ENCODE results near the gene ACAP1. TPM values are rescaled to one million over a fixed set of nuclear protein-coding genes. Genes with fewer than 3 reads are reported as not detected.

The ACAP1 gene
- total and polyA plus RNA-seq, 10 donors, result 118 to 312 (median 215) TPM

DNA sequence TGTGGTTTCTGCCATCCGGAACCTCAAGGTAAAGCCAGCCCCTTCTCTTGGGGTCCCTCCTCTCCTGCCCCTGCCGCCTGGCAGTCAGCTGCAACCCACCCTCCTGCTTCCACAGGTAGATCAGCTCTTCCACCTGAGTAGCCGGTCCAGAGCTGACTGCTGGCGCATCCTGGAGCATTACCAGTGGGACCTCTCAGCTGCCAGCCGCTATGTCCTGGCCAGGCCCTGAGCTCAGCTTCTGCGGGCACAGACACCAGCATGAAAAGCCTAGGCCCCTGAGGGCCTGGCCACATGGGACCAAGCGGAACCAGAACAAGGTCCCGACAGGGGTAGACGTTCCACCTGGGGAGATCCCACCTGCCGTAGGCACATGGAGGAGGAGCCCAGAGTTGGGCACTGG lies 52.5 kb downstream of the ACAP1 start:
- H3K4me3 ChIP-seq, result no peak overlapping the region
- H3K4me1 ChIP-seq, result peaks cover 7 to 58% (median 40%) of the 10 kb centered on the region in 6 donors
- H3K27me3 ChIP-seq (replicated peaks in 1 of 7), result peaks cover 0 to 9% (median 0%) of the 10 kb centered on the region in 7 donors
- H3K9me3 ChIP-seq, result no peaks in the 10 kb centered on the region
- WGBS, 5 donors, result 94 to 98% (median 95%) methylated on average over 6 to 10 of the region's 10 CpGs
- intact Hi-C loops (cut with DNase I; ENCODE audit: low total_unique reads), result no loop called here
- DNase-seq, result no peak
- H3K36me3 ChIP-seq, result peaks cover 0 to 67% (median 30%) of the 10 kb centered on the region in 6 donors
- peak in 1 of 3 donors; percentile 14 for TF ChIP-seq POLR2AphosphoS5 (IDR thresholded peaks at IDR 0.05)
- no peak for TF ChIP-seq POLR2A (IDR thresholded peaks at IDR 0.05)
- TF ChIP-seq, protein P1, sequence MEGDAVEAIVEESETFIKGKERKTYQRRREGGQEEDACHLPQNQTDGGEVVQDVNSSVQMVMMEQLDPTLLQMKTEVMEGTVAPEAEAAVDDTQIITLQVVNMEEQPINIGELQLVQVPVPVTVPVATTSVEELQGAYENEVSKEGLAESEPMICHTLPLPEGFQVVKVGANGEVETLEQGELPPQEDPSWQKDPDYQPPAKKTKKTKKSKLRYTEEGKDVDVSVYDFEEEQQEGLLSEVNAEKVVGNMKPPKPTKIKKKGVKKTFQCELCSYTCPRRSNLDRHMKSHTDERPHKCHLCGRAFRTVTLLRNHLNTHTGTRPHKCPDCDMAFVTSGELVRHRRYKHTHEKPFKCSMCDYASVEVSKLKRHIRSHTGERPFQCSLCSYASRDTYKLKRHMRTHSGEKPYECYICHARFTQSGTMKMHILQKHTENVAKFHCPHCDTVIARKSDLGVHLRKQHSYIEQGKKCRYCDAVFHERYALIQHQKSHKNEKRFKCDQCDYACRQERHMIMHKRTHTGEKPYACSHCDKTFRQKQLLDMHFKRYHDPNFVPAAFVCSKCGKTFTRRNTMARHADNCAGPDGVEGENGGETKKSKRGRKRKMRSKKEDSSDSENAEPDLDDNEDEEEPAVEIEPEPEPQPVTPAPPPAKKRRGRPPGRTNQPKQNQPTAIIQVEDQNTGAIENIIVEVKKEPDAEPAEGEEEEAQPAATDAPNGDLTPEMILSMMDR (IDR thresholded peaks at IDR 0.05 in 8 of 11, conservative IDR thresholded peaks at IDR 0.05 in 3 of 11), result no peak
- no peak overlapping the region for H3K27ac ChIP-seq

DNA sequence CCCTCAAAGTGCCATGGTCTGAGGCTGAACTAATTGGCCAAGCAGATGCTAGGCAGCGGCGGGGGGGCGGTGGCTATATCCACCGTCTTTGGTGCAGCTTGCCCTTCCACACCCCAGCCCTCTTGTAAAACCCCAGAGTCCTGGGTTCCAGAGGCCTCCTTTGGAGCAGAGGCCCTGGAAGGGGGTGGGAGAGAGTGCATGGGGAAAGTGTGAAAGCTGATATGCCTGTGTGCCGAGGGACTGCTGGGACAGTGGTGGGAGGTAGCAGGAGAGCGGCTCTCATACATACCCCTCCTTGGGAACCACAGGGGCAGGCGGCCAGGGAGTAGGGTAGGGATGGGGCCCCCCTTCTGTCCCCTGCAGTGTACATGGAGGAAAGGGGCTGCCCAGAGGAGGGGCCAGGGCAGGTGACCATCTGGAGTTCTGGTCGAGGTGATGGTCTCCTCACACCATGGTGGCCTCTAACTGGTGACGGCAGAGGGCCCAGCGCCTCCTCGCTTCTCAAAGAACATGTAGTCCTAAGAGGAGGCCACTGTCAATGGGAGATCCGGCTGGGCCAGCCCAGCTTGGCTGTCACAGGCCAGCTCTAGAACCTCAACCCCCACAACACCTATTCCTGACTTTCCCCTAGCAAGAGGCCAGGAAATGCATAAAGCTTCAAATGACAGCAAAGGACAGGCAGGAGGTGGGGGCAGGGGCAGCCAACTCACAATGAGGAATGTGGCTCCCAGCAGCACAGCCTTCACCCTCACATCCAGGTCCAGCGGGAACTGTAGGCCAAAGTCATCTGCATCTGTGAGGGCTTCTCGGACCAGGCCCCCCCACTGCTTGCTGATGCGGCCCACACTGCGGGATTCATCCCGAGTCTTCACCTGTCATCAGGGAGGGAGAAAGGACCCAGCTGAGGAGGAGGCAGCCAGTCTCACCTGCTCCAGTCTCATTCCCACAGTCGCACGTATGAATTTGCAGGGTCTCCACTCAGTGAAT lies 53.9 kb downstream of the ACAP1 start:
- intact Hi-C loops (cut with DNase I; ENCODE audit: low total_unique reads), result no loop called here
- no peak for DNase-seq
- no peak for TF ChIP-seq POLR2A (IDR thresholded peaks at IDR 0.05)
- TF ChIP-seq, protein P1 (IDR thresholded peaks at IDR 0.05 in 8 of 11, conservative IDR thresholded peaks at IDR 0.05 in 3 of 11), result no peak
- TF ChIP-seq POLR2AphosphoS5 (IDR thresholded peaks at IDR 0.05), result peak in 1 of 3 donors; percentile 5
- H3K4me3 ChIP-seq, result no peak overlapping the region
- no peaks in the 10 kb centered on the region for H3K9me3 ChIP-seq
- no peaks in the 10 kb centered on the region for H3K27me3 ChIP-seq (replicated peaks in 1 of 7)
- peaks cover 0 to 67% (median 30%) of the 10 kb centered on the region in 6 donors for H3K36me3 ChIP-seq
- H3K4me1 ChIP-seq, result peaks cover 7 to 56% (median 39%) of the 10 kb centered on the region in 6 donors
- 88 to 98% (median 91%) methylated on average over 13 to 19 of the region's 19 CpGs for WGBS, 5 donors
- H3K27ac ChIP-seq, result peak overlapping the region in 7 of 8 donors; percentile 8 to 98 (median 54)

DNA sequence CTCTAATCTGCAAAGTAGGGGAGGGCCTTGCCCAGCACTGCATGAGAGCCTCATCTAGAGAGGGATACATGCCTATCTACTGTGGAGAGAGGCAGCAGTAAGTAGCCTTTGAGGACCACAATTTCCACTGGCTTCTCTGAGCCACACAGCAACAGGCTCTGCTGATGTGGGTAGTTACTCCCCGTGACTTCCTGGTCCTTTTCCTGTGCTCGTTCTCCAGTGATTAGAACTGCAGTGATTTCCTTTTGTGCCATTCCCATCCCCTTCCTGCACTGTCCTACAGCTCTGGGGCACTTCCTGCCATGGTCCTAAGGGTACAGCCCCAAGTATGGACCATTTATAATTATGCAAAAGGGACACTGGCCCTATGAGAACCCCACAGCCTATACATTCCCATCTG lies 55.0 kb downstream of the ACAP1 start:
- 25 to 50% (median 33%) methylated on average over 2 of the region's 2 CpGs for WGBS, 5 donors
- H3K4me3 ChIP-seq, result no peak overlapping the region
- TF ChIP-seq POLR2AphosphoS5 (IDR thresholded peaks at IDR 0.05) (peak in 1 of 3 donors; percentile 64), POLR2A (IDR thresholded peaks at IDR 0.05) (no peak)
- H3K4me1 ChIP-seq, result peaks cover 7 to 60% (median 42%) of the 10 kb centered on the region in 6 donors
- no peaks in the 10 kb centered on the region for H3K27me3 ChIP-seq (replicated peaks in 1 of 7)
- no peaks in the 10 kb centered on the region for H3K9me3 ChIP-seq
- peaks cover 0 to 67% (median 30%) of the 10 kb centered on the region in 6 donors for H3K36me3 ChIP-seq
- H3K27ac ChIP-seq, result peak overlapping the region in 7 of 8 donors; percentile 13 to 98 (median 54)
- DNase-seq, result no peak
- intact Hi-C loops (cut with DNase I; ENCODE audit: low total_unique reads), result no loop called here

DNA sequence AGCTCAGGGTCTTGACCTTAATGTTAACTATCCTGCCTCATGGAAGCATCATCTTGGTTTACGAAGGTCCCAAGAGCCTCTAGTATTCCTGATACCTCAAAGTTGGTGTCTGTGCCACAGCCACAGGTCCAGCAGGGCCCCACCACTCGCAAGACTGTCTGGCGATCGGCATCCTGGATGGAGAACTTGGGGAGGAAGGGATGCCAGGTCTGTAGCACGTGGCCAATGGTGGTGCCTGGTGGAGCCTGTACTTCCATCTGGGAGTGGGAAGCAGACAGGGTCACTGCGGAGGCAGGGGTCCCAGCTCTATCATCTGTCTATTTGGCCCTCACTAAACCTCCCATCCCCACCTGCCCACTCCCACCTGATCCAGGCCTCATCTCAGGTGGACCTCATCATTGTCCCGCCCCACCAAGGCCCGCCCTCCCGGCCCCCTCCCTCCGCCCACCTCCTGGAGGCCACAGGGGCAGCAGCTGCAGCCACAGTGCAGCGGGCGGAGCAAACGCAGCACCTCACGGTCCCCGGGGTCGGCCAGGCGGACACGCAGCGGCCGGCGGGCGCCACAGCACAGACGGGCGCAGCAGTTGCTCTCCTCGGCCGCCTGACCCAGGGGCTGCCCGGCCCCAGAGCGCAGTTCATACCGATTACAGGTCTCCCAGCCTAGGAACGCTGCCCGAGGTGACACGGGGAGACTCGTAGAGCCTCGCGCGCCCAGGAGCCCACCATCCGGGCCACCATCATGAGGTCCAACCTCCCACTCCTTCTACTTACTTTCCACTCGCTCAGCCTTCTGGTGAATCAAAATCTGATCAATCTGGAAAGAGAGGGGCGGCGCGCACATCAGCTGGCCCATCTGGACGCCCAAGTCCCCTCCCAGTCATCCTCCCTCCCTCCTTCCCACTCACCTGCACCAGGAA lies 56.6 kb downstream of the ACAP1 start:
- no peaks in the 10 kb centered on the region for H3K27me3 ChIP-seq (replicated peaks in 1 of 7)
- DNase-seq, result no peak
- 81 to 90% (median 83%) methylated on average over 26 to 42 of the region's 42 CpGs for WGBS, 5 donors
- peak overlapping the region in 7 of 8 donors; percentile 66 to 98 (median 93) for H3K27ac ChIP-seq
- peaks cover 7 to 60% (median 42%) of the 10 kb centered on the region in 6 donors for H3K4me1 ChIP-seq
- H3K4me3 ChIP-seq, result peak overlapping the region; percentile 77 to 94 (median 81)
- peaks cover 0 to 53% (median 28%) of the 10 kb centered on the region in 6 donors for H3K36me3 ChIP-seq
- intact Hi-C loops (cut with DNase I; ENCODE audit: low total_unique reads), result no loop called here
- TF ChIP-seq, protein P1 (IDR thresholded peaks at IDR 0.05 in 8 of 11, conservative IDR thresholded peaks at IDR 0.05 in 3 of 11), result no peak
- TF ChIP-seq POLR2AphosphoS5 (IDR thresholded peaks at IDR 0.05) (no peak), POLR2A (IDR thresholded peaks at IDR 0.05) (no peak)
- no peaks in the 10 kb centered on the region for H3K9me3 ChIP-seq
